Stimulated activated CD4-positive, alpha-beta T cell treated with anti-CD3 and anti-CD28 coated beads, TNF-alpha, amount 100 ng/mL, for 24 hours (primary cell): ENCODE data around the gene GRIA1.

ENCODE experiments used
- DNase-seq, 3 experiments: peaks; one replicate each; pipeline ENCODE4 v3.0.0-alpha.2; 2020; ENCODE audit warnings: low read depth in 3 of 3

Gene GRIA1

GRCh38 chr5:153551537-153552079 lies 61.1 kb downstream of the GRIA1 start:
- DNase-seq, result no peak

GRCh38 chr5:153552886-153553285 lies 62.4 kb downstream of the GRIA1 start:
- DNase-seq, result no peak

DNA sequence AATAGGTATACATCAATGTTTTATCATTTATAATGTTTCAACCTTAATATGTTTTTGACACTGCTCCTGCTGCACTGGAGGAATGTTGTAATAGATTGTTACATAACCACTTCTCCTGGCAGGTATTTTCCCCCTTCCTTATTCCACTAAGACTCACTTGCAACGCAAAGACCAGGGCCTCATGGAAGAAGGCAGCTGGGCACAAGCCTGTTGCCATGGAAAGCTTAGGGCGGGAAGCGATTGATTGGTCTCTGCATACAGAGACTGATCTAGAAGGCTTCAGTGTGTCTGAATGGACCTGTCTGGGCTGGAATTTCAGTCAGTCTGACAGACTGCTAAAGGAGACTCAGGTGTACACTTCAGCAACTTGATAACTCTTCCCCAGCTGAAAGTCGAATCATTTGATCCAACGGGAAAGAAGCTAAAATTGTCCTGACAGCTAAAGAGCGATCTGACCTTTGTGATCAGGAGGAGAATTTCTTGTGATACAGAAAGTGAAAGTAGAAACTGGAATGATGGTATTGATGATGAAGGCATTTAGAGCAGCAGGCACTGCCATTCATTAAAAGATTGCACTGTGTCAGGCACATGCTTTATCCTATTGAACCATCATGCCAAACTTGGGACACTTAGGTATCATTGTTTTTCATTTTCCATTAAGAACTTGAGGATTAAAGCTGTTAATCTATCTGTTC lies 65.1 kb downstream of the GRIA1 start:
- DNase-seq, result no peak

DNA sequence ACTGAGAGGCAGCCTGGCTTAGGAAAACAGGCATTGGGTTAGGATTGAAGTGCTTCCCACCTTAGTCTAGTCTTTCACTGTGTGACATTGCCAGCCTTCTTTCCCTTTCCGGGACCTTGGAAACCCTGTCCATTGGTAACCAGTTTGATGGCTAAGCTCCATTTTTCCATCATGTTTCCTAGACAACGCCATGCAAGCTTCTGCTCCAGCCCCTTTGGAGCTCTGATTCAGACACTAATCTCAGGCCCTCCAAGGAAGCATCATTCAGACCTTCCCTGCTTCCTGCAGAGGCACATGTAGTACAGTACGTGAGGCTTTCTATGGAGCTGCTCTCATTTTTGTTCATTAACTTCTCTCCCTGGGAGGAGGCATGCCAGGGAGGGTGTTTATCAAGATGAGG lies 68.5 kb downstream of the GRIA1 start:
- no peak for DNase-seq

DNA sequence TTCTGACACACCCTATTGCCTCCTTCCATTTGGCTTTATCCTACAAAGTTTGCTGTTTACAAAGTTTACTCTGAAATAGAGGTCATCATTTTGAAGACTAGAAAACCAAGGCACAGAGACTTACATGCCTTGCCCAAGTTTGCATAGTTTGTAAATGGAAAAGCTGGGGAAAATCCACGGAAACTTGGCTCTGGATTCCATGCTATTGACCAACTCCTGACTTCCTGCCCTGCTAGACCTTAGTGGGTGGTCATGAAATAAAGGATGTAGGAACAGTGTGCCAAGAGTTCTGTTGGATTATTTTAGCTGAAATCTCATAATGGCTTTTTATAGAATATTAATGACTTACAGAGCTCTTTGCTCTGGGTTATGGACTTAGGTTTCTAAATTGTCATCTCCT lies 69.5 kb downstream of the GRIA1 start:
- DNase-seq, result no peak

GRCh38 chr5:153562189-153562588 lies 71.7 kb downstream of the GRIA1 start:
- no peak for DNase-seq

DNA sequence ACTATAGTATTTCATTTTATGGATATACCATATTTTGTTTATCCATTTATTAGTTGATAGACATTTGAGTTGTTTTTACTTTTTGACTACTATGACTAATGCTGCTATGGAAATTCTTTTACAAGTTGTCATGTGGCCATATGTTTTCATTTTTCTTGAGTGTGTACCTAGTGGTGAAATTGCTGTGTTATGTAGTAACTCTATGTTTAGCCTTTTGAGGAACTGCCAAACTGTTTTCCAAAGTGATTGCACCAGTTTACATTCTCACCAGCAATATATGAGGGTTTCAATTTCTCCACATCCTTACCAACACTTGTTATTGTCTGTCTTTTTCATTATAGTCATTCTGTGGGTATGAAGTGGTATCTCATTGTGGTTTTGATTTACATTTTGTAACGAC lies 75.4 kb downstream of the GRIA1 start:
- DNase-seq, result no peak

DNA sequence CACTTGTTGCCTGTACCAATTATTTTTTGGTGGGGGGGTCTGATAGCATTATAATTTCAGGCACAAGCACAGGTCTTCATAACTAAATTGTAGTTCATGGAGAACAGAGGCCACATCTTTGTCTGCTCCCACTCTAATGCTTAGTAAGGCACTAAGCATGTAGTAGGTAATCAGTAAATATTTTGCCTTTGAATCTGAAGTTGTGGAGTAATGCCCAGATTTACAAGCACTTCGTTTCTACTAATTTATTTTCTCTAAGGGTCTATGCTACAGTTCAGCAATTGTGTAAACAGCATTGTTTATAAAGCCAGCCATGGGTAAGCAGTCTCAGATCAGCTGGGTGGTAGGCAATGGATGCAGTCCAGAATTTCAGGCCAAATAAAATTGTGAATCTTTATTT lies 78.6 kb downstream of the GRIA1 start:
- no peak for DNase-seq

GRCh38 chr5:153571162-153571561 lies 80.7 kb downstream of the GRIA1 start:
- DNase-seq, result no peak

DNA sequence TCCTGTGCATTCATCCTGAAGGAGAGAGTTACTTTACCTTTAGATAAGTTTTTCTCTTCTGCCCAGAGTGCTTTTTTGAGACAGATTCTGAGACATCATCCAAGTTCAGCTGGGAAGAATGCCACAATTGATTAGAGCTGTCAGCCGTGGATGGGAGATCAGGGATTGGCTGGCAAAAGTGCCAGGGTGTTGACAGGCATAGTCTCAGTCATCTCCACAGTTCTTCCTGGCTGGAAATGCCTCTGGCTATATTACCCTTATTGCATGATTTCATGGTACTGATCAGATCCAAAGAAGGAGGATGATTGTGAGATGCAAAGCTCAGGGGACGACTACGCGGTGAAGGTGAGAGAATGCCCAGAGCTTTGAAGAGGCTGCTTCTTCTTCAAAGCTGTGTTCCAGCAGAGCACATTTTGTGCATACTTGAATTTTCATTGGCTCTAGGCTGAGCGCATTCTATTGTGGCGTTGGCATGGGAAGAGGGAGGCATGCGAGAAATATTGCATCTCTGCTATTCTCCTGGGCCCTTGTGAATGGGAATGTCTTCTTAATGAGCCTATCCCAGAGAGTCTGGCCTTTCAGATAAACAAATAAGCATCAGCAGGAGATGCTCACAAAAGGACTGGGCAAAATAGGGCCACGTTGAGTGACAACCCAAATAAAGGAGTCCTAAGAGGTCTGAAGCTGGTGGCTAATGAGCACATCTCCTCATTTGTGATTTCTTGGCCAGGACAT lies 82.1 kb downstream of the GRIA1 start:
- no peak for DNase-seq

DNA sequence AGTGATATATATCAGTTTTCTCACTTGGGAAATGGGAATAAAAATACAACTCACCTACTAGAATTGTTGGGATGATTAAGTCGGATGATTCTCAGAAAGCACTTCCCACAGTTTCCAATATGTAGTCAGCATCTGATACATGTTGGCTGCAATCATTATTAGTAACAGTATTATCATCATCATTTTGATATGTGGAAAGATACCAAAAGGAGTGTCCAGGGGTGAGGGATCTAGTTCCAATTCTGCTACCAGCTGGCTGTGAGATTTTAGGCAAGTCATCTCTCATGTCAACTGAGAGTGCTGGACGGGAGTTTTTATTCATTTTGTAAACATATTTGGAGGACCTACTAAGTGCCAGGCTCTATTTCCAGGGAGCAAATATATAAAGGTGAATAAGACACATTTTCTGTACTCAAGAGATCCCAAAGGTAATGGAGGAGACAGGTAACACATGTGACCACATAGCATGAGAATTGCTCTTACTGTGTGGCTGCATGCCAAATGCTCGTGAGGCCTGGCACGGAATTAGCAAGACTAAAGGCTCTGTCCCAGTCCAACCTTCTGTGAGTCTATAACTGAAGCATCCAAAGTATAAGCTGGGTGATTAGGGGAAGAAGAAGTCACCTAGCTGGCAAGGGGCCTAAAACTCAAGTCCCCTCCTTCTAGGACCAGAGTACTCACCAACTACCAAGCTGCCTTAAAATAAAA lies 83.0 kb downstream of the GRIA1 start:
- DNase-seq, result no peak

GRCh38 chr5:153584126-153584959 lies 93.9 kb downstream of the GRIA1 start:
- DNase-seq, result no peak

DNA sequence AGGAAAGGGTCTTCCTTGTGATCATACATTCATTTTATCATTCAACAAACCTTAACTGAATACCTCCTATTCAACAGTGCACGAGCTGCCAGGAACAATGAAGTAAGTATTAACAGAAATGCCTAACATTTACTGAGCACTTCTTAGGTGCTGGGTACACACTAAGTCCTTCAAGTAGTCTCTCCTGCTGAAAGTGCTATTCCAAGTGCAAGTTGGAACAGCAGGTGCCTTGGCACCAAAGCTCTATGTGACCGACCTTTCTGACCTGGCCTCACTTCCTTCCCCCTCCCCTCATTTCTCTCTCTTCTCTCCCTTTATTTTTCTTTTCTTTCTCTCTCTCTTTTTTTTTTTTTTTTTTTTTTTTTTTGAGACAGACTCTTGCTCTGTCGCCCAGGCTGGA lies 94.5 kb downstream of the GRIA1 start:
- no peak for DNase-seq

GRCh38 chr5:153585622-153586277 lies 95.3 kb downstream of the GRIA1 start:
- no peak for DNase-seq

DNA sequence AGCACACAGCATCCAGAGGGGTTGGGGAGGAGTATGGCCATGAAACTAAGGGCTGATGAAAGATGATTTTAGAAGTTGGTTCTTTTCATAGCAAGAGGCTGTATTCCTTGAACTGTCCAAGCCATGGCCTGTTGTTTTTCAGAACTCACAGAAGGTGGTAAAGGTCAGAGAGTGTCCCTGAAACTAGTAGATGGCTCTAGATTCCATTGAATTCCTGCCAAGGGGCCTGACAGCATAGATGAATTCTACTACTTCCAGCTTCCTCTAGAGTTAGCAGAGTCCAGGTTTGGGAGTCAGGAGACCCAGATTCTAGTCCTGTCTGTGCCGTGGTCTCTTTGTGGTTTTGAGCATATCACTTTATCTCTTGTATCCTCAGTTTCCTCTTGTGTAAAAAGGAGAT lies 101.6 kb downstream of the GRIA1 start:
- no peak for DNase-seq

DNA sequence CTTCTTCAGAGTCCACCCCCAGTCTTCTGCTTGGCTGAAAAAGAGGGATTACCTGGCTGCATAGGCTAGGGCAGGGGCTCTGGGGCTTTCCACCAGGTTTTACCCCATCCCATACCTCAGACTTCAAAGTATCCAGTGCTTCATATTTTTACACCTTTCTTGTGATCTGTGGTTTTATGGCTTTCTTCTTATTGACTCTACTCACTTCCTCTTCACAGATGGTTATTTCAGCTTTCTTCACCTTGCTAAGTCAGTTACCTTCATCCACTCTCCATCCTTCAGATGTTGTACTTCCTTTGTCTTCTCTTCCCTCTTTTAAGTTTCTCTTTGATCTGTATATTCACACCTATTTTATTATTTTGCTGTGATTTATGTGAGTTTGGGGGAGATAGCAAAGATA lies 104.3 kb downstream of the GRIA1 start:
- no peak for DNase-seq

DNA sequence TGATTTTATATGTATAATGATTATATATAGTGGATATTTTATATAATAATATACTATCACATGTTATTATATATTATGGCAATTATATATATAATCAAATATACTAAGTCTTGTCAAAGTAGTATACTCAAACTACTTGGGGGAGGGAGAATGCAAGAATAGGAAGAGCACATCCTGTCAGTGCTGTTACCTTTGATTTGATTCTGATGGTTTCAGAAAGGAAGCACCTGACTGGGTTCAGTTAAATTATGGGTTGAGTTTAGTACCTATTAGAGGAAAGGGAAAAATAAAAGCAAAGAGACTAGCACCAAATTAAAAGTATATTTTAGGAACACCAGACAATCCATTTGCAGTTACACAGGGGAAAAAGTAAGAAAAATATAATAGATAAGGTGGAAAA lies 107.6 kb downstream of the GRIA1 start:
- DNase-seq, result no peak

GRCh38 chr5:153601377-153601776 lies 110.9 kb downstream of the GRIA1 start:
- DNase-seq, result no peak

GRCh38 chr5:153605386-153605785 lies 114.9 kb downstream of the GRIA1 start:
- no peak for DNase-seq

- no peak for DNase-seq
These were observed 119.5 kb downstream of the GRIA1 start for GRCh38 chr5:153610009-153610408.

- DNase-seq, result no peak
These were observed 120.3 kb downstream of the GRIA1 start for GRCh38 chr5:153610811-153611210.
